Measurements from ENCODE around the gene KLHL35.

DNA sequence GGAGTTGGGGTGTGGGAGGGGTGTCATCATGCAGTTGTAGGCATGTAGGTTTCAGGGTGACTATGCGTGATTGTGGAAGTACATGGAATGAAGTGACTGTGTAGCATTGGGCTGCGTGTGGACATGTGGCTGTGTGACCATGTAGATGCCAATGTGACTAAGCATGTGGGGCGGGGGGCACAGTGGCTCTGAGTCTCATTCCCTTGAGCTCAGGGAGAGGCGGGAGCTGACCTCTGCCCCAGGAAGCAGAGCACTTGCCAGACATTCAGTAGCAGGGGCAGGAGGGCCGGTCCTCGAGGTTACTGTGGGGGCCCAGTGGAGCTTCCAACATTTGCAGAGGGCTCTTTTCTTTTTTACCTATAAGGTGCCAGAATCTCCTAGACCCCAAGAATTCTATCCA is 440 bp upstream of the KLHL35 start:
- TF ChIP-seq, protein P1, sequence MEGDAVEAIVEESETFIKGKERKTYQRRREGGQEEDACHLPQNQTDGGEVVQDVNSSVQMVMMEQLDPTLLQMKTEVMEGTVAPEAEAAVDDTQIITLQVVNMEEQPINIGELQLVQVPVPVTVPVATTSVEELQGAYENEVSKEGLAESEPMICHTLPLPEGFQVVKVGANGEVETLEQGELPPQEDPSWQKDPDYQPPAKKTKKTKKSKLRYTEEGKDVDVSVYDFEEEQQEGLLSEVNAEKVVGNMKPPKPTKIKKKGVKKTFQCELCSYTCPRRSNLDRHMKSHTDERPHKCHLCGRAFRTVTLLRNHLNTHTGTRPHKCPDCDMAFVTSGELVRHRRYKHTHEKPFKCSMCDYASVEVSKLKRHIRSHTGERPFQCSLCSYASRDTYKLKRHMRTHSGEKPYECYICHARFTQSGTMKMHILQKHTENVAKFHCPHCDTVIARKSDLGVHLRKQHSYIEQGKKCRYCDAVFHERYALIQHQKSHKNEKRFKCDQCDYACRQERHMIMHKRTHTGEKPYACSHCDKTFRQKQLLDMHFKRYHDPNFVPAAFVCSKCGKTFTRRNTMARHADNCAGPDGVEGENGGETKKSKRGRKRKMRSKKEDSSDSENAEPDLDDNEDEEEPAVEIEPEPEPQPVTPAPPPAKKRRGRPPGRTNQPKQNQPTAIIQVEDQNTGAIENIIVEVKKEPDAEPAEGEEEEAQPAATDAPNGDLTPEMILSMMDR (IDR thresholded peaks at IDR 0.05) = no peak
- TF ChIP-seq POLR2AphosphoS5 (IDR thresholded peaks at IDR 0.05) = no peak
- no peak for TF ChIP-seq POLR2A (IDR thresholded peaks at IDR 0.05)
